Measurements from ENCODE around the gene MGARP.

DNA sequence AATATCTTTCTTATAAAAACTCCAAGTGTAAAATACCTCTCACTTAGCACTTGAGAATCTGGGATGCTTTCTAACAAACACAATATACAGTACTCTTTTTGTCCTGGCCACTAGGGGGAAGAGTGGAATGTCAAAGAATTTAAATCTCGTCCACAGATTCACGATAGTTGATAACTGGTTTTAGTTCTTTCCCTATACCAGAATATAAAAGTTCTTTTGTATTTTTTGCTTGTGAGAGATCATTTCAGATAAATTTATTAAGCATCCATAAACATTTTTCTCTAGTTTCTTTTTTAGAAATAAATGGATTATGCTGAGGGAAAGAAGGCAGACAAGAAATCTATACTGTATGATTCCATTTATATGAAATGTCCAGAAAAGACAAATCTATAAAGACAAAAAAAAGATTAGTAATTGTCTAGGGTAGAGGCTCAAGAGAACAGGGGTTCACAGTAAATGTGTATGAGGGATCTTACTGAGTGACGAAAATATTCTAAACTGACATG, 50.4 kb downstream of the MGARP start:
- TF ChIP-seq GATA2 (IDR thresholded peaks at IDR 0.05; ENCODE audit: low read depth, low read length) (no peak), GATA3 (IDR thresholded peaks at IDR 0.05; ENCODE audit: low read depth, low read length) (no peak)

Data from SH-SY5Y (cell line).